PFSK-1 (cell line): ENCODE results near the gene MTHFD2L.

Experiments
- FOXP2 ChIP-seq: optimal IDR thresholded peaks from 2 replicates; pipeline ENCODE3; 2011; ENCODE audit warnings: borderline replicate concordance, control low read depth, inconsistent platforms; ENCODE audit not compliant: insufficient read depth; ENCODE audit errors: extremely low read length, extremely low read depth
- POLR2AphosphoS5 ChIP-seq: IDR thresholded peaks from 2 replicates; pipeline ENCODE4 v1.6.1; 2012; ENCODE audit warnings: low read depth, mild to moderate bottlenecking, control low read depth, low read length, moderate library complexity
- SIN3A ChIP-seq: IDR thresholded peaks from 2 replicates; pipeline ENCODE4 v1.6.1; 2012; ENCODE audit warnings: mild to moderate bottlenecking, low read length, moderate library complexity, borderline replicate concordance; ENCODE audit not compliant: insufficient read depth
- TAF1 ChIP-seq: IDR thresholded peaks from 2 replicates; pipeline ENCODE4 v1.6.1; 2012; ENCODE audit warnings: low read length, control low read depth, borderline replicate concordance; ENCODE audit not compliant: insufficient read depth
- TF ChIP-seq, protein P1 (sequence below), 2 experiments: IDR thresholded peaks; 2 replicates each; pipeline versions ENCODE4 v1.6.1 to v1.8.0; 2011 to 2012; ENCODE audit warnings: low read depth in 2 of 2, low read length in 2 of 2, control low read depth in 1 of 2, inconsistent platforms in 1 of 2, mild to moderate bottlenecking in 1 of 2, moderate library complexity in 1 of 2; ENCODE audit not compliant: insufficient read depth in 1 of 2

The MTHFD2L gene

GRCh38 chr4:74223801-74224200 lies 65.9 kb downstream of the MTHFD2L start:
- TF ChIP-seq TAF1 (no peak), POLR2AphosphoS5 (no peak), SIN3A (no peak), FOXP2 (no peak)
- TF ChIP-seq, protein P1, sequence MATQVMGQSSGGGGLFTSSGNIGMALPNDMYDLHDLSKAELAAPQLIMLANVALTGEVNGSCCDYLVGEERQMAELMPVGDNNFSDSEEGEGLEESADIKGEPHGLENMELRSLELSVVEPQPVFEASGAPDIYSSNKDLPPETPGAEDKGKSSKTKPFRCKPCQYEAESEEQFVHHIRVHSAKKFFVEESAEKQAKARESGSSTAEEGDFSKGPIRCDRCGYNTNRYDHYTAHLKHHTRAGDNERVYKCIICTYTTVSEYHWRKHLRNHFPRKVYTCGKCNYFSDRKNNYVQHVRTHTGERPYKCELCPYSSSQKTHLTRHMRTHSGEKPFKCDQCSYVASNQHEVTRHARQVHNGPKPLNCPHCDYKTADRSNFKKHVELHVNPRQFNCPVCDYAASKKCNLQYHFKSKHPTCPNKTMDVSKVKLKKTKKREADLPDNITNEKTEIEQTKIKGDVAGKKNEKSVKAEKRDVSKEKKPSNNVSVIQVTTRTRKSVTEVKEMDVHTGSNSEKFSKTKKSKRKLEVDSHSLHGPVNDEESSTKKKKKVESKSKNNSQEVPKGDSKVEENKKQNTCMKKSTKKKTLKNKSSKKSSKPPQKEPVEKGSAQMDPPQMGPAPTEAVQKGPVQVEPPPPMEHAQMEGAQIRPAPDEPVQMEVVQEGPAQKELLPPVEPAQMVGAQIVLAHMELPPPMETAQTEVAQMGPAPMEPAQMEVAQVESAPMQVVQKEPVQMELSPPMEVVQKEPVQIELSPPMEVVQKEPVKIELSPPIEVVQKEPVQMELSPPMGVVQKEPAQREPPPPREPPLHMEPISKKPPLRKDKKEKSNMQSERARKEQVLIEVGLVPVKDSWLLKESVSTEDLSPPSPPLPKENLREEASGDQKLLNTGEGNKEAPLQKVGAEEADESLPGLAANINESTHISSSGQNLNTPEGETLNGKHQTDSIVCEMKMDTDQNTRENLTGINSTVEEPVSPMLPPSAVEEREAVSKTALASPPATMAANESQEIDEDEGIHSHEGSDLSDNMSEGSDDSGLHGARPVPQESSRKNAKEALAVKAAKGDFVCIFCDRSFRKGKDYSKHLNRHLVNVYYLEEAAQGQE (IDR thresholded peaks at IDR 0.05; ENCODE audit: insufficient read depth in 1 of 2, low read depth in 2 of 2, low read length in 2 of 2) = no peak

DNA sequence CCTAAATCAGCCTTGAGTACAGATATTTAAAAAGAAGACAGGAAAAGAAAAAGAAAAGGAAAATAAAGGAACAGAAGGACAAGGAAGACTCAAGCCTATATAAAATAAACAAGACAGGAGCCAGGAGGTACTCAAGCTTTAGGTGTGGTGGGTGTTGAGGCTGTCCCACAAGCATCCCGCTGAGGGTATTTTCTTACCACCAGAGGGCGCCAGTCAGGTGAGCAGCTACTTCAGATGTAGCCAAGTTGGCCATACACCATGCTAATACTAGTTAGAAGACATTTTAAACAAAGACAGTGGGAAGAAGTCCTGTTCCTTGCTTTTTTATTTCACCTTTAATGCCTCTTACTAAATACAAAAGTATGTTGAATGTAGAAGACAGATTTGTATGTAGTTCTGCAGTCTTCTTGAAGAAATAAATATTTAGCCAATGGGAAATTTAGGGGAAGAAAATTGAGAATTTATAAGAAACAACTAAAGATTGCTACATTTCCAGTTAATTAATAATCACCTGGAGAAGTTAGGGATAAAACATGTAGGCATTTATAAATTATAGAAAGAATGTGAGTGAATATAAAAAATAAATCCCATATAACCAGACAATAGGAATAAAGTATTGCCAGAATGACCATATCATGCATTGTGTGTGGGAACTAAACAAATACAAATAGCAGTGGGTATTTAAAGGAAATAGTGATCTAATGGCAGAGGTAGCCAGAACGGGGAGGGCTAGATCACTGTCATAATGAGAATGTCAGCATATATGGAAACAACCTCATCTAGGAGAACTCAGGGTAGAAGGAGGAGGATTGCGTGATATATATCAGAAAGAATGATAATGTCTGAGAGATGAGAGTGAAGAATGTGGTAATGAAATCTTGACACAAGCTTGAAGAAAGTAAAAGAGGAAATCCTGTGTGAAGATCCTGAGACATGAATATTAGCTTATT lies 71.0 kb downstream of the MTHFD2L start:
- TF ChIP-seq TAF1 = no peak
- TF ChIP-seq, protein P1 (IDR thresholded peaks at IDR 0.05; ENCODE audit: insufficient read depth in 1 of 2, low read depth in 2 of 2, low read length in 2 of 2) = no peak
- TF ChIP-seq POLR2AphosphoS5 = no peak
- no peak for TF ChIP-seq SIN3A
- no peak for TF ChIP-seq FOXP2

DNA sequence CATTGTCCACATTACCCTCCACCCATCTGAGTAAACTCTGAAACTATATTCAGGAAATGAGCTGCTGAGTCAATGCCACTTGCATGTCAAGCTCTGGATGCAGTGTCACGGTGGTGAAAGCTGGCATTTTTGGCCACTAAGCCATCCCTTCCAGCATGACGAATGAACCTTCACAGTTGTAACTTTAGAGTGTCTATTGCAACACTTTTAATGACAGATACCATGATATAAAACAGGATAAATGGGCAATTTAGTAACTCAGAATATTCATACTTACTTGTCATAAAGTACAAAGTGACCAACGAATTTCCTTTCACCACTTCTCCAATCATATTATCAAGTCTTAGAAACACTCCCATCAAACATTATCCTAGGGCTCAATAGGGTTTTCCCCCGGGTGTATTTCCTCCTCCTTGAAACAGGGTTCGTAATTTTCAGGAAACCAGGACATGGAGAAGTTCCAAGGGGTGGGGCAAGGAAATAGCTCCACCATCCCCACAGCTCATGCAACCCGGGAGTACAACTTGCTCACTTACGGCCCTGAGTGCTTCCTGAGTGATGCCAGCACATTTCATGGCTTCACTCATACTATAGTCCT lies 73.1 kb downstream of the MTHFD2L start:
- TF ChIP-seq TAF1 (no peak), POLR2AphosphoS5 (no peak), SIN3A (no peak), FOXP2 (no peak)
- TF ChIP-seq, protein P1 (IDR thresholded peaks at IDR 0.05; ENCODE audit: insufficient read depth in 1 of 2, low read depth in 2 of 2, low read length in 2 of 2) = no peak

DNA sequence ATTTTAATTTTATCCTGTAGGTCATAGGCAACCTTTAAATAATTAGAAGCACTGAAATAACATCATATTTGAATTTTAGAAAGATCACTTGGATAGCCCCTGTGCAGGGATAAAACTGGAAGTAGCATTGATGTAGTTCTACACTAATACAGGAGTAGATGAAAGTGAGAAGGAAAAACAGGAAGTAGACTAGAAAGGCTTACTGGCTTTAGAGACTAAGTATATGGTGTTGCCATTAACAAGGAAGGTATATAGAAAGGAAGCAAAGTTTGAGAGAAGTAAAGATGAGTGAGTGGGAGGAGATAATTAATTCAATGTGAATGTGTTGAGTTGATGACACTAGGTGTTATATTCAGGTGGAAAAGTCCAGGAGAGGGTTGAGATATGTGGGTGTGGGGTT lies 77.2 kb downstream of the MTHFD2L start:
- TF ChIP-seq TAF1 = no peak
- TF ChIP-seq POLR2AphosphoS5 = no peak
- TF ChIP-seq, protein P1 (IDR thresholded peaks at IDR 0.05; ENCODE audit: insufficient read depth in 1 of 2, low read depth in 2 of 2, low read length in 2 of 2) = no peak
- no peak for TF ChIP-seq FOXP2
- TF ChIP-seq SIN3A = no peak
